Measurements from ENCODE around the gene ELAVL4.

The ELAVL4 gene

DNA sequence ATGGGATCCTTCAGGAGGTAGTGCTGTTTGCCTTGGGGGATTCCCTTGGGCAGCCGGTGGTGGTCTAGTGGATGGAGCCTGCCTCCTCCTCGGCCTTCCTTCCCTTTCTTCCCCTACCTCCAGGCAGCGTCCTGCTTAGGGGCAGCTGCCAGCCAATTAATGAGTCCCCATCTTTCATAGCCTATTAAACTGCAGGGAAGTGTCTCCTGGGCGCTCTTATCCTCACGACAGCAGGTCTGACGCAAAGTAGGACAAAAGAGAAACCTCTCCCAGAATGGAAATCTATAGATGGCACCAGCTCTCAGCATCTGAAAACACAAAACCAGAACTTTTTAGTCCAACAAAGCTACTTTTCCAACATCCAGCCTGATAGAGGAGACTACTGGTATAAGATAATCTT, 69.3 kb downstream of the ELAVL4 start:
- no peak for DNase-seq (ENCODE audit: low read depth in 2 of 2)

- no peak for DNase-seq (ENCODE audit: low read depth in 2 of 2)
Measured at GRCh38 chr1:50179639-50180038, 70.9 kb downstream of the ELAVL4 start.

DNA sequence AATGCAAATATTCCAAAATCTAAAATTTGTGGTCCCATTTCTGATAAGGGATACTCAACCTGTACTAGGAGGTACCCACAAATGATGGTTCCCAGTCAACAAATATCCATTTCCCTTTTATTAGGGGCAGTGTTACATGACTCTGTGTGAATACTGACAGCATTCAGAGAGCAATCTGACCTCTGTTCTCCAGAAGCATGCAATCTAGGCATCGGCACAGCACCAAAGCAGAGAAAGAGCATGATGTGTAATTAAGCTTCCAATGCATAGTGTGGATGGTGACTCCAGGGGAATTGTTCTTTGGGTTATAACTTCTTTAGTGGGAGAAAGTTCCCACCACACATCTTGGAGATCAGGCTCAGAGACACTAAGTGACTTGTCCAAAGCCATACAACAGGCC, 71.6 kb downstream of the ELAVL4 start:
- no peak for DNase-seq (ENCODE audit: low read depth in 2 of 2)

DNA sequence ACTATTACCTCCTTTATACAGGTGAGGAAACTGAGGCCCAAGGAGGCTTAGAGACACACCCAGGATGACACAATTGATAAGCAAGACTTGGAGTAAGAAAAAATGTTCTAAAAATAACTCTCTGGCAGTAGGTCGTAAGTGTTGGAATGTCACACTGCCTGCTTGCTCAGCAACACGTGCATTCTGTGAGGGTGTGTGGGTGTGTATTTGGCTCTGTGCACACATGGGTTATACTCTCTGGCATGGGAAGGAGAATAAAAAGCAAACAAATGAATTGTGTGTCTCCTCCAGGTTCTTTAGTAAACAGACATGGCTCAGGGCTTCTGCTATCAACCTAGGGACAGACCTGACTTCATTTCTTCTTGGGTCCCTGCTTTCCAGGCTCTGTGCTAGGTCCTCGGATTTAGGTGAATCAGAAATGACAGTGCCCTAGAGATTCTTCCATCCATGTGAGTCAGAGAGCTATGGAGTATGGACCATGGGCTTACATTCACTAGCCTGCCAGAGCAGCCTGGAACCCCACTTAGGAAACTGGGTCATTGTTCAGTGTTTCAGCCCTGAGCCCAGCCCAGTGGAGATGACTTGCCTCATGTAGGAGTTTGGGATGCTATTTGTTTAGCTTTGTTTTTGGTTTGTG, 72.4 kb downstream of the ELAVL4 start:
- DNase-seq (ENCODE audit: low read depth in 2 of 2): no peak

- DNase-seq (ENCODE audit: low read depth in 2 of 2): no peak
Measured at GRCh38 chr1:50183378-50184133, 74.8 kb downstream of the ELAVL4 start.

GRCh38 chr1:50189369-50189768, 80.6 kb downstream of the ELAVL4 start:
- no peak for DNase-seq (ENCODE audit: low read depth in 2 of 2)

- DNase-seq (ENCODE audit: low read depth in 2 of 2): no peak
Measured at GRCh38 chr1:50193002-50193401, 84.3 kb downstream of the ELAVL4 start.

DNA sequence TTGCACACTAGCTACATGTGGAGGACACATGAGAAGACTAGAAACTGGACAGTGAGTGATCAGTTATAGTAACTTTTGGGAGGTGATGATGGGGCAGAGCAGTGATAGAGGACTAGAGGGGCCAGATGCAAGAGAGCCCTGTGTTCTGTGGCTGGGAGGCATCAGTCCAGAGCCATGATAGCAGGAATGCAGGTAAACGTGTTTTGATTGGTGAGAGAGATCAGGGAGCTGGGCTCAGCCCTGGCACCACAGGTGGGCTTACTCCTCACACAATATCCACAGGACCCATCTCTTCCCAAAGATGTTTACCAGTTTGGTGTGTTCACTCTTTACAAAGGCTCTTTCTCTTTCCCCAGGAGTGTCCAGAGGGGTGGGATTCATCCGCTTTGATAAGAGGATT, 86.5 kb downstream of the ELAVL4 start:
- no peak for DNase-seq (ENCODE audit: low read depth in 2 of 2)

GRCh38 chr1:50196081-50196480, 87.4 kb downstream of the ELAVL4 start:
- DNase-seq (ENCODE audit: low read depth in 2 of 2): no peak

DNA sequence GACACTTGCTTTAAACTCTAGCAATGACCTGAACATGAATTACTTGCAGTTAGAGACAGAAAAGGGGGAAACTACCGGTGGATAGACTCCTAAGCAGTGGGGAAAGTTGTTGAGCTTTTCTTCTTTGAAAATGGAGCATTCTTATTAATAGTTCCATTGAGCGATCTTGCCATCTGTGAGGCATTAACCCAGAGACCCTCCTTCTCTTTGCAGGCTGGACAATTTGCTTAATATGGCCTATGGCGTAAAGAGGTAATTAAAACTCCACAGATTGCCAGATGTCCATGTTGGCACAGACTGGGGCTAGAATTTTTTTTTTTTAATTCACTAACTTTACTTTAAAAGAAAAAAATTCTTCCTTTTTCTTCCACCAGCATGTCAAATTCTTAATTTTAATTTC, 88.5 kb downstream of the ELAVL4 start:
- DNase-seq (ENCODE audit: low read depth in 2 of 2): no peak

GRCh38 chr1:50208315-50208714, 99.6 kb downstream of the ELAVL4 start:
- no peak for DNase-seq (ENCODE audit: low read depth in 2 of 2)

GRCh38 chr1:50208756-50209155, 100.0 kb downstream of the ELAVL4 start:
- DNase-seq (ENCODE audit: low read depth in 2 of 2): no peak

GRCh38 chr1:50209749-50210148, 101.0 kb downstream of the ELAVL4 start:
- no peak for DNase-seq (ENCODE audit: low read depth in 2 of 2)

DNA sequence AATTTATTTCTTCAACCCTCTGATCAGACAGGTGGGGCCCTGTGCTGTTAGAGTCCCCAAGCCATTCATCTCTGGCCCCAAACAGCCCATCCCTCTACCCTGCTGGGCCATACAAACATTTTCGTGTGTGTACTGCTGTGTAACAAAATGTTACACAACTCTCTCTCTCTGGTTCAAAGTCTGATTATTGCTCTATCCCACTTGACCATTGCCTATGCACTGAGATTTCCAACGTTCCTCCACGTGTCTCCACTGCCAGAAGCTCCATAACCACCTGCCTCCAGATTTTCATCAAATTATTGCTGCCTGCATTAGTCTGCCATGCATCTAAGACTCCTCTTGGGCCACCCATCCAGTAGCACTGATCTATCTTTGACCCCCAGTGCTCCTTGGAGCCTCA, 104.8 kb downstream of the ELAVL4 start:
- no peak for DNase-seq (ENCODE audit: low read depth in 2 of 2)

DNA sequence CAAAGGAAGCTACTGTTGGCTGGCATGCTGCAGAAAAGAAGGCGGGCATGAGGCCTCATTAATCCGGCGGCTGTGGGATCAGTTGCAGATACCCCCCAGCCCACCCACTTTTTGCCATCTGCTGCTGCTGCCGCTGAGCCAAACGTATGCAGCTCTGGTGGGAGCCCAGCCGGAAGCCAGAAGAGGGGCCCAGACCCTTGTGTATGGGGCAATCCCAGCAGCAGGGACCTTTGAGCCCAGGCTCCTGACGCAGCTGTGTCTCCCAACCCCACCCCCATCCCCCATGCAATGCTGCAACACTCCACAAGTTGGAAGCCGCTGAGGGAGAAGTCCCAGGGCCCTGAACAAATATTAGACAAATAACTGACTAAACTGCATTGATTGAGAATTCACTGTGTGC, 106.0 kb downstream of the ELAVL4 start:
- no peak for DNase-seq (ENCODE audit: low read depth in 2 of 2)

GRCh38 chr1:50218344-50219120, 109.8 kb downstream of the ELAVL4 start:
- DNase-seq (ENCODE audit: low read depth in 2 of 2): no peak

DNA sequence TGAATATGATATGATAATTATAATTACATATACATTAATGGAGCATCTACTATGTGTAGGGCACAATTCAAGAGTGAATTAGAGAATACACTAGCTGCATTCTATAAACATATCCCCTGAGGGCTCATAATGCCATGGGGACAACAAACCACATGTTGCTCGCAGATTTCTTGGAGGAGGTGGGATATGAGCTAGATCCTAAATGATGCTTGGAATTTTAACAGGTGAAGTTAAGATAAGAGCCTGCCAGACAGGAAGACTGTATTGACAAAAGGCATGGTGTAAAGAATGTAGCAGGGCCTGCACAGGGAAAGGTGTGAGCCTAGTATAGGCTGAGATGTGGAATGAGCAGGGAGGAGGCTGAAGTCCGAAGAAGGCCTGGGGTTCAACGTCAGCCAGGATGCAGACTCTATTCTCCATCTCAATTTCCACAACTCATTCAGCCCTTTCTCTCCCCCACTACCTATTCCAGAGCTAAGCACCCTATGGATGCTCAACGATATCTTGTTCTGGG, 120.2 kb downstream of the ELAVL4 start:
- no peak for DNase-seq (ENCODE audit: low read depth in 2 of 2)

DNA sequence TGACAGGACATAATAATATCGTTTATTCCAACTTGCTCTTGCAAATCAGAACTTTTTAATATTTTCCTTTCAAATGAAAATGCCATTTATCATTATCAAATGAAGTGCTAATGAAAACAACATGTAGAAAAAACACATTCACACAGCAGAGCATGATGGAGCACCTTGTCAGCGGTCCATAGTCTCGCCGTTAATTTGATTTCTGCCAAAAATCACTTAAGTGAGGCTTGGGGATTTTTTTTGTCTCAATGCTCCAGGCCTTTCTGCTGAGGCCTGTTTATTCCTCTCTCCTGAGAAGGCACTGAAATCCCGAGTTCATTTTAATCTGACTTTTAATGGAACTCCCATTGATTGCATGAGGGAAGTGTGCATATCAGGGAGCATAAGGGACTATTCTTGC, 122.5 kb downstream of the ELAVL4 start:
- no peak for DNase-seq (ENCODE audit: low read depth in 2 of 2)

GRCh38 chr1:50232336-50232735, 123.6 kb downstream of the ELAVL4 start:
- no peak for DNase-seq (ENCODE audit: low read depth in 2 of 2)

DNA sequence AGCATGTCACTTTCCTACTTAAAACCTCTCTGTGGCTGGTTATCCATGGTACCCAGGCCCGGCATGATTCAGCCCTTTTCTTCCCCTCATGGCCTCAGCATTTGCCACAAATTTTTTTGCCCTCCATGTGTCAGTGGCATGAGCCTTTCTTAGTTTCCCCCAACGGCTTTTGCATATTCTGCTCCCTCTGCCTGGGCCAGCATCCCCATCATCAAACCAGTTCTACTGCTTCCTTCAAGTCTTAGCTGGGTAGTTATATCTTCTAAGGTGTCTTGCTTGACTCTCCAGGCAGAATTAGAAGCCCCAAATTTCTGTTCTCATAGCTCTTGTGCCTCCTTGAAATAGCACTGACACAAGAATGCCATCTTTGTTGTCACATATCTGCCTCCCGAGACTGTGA, 127.9 kb downstream of the ELAVL4 start:
- DNase-seq (ENCODE audit: low read depth in 2 of 2): no peak

DNA sequence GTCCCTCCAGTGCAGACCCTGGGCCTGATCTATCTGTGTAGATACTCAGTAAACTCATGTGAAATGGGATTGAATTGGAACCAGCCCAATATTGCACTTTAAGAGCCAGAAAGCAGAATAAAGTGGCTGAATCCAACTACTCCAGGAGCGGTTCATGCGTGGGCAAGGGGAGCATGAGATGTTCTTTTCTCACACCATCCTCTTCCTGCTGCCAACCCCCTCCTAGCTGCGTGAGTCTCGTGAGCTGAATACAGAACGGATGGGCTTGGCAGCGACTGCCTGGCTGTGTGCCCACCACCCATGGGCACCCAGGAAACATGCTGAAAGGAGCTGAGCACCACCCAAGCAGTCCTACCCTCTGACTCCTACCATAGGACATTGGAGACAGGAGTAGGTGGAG, 128.3 kb downstream of the ELAVL4 start:
- DNase-seq (ENCODE audit: low read depth in 2 of 2): no peak

GRCh38 chr1:50243939-50244338, 135.2 kb downstream of the ELAVL4 start:
- no peak for DNase-seq (ENCODE audit: low read depth in 2 of 2)

GRCh38 chr1:50246869-50247268, 138.1 kb downstream of the ELAVL4 start:
- DNase-seq (ENCODE audit: low read depth in 2 of 2): no peak

Measured in stimulated activated CD4-positive, alpha-beta T cell treated with anti-CD3 and anti-CD28 coated beads, Interleukin-4, amount 100 ng/mL, for 48 hours (primary cell).